Stimulated activated memory B cell treated with anti-CD40 and anti-IgM and Interleukin-4, amounts not matched to agents 10 μg/mL and 1 μg/mL and 100 μg/mL, for 72 hours (primary cell): ENCODE data around the gene GPBAR1.

Experiments used
- ATAC-seq: fragments of 150-1000 bp; cut with Tn5 transposase; 2 replicates; pipeline ENCODE4 v1.10.0; 2021
- H3K27ac Mint-ChIP-seq: one replicate; pipeline ENCODE4 v1.8.0; 2022; ENCODE audit warnings: mild to moderate bottlenecking, mixed read lengths
- H3K27me3 Mint-ChIP-seq: one replicate; pipeline ENCODE4 v1.8.0; 2022; ENCODE audit warnings: mixed read lengths
- H3K36me3 Mint-ChIP-seq: one replicate; pipeline ENCODE4 v1.8.0; 2022; ENCODE audit warnings: mixed read lengths
- H3K4me1 Mint-ChIP-seq: one replicate; pipeline ENCODE4 v1.8.0; 2022; ENCODE audit warnings: mixed read lengths
- H3K4me3 Mint-ChIP-seq: one replicate; pipeline ENCODE4 v1.8.0; 2022; ENCODE audit warnings: mild to moderate bottlenecking, moderate library complexity, mixed read lengths
- H3K9me3 Mint-ChIP-seq: one replicate; pipeline ENCODE4 v1.8.0; 2022; ENCODE audit warnings: mixed read lengths

The GPBAR1 gene, protein sequence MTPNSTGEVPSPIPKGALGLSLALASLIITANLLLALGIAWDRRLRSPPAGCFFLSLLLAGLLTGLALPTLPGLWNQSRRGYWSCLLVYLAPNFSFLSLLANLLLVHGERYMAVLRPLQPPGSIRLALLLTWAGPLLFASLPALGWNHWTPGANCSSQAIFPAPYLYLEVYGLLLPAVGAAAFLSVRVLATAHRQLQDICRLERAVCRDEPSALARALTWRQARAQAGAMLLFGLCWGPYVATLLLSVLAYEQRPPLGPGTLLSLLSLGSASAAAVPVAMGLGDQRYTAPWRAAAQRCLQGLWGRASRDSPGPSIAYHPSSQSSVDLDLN

DNA sequence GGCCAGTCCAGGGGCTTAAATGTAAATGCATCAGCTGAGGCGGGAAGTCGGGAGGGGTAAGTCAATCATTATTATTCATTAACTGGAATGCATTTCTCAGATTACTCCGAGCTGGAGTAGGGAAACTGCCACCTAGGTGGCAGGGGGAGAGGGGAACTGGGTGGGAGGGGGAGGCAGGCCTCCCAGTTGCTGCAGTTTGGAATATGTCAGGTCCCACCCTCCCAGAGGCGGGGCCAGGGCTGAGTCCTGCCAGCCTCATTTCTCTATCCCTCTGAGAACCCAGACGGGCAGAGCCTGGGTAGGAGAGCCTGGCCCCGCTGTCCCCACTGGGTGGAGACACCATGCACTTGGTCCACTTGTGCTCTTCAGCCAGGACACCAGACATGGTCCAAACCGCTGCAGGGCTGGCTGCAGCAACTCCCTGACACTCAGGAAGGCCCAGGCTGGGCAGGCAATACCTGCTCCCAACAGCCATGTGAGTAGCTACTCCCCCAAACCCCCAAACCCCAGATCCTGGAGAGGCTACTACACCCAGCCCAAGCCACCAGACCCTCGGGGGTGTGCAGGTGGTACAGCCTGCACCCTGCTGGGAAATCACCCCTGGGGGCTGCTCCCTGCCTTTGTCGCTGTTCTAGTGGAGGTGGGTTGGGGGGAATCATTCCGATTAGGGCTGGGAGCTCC, at the start of gene GPBAR1:
TSS of gene GPBAR1 (plus strand) at position 274 of the 681 bp plus-strand sequence. CDS start 1,710 bp downstream, outside the sequence.
- ATAC-seq, result no peak
- peak within 1 kb of the TSS; percentile 73 for H3K27ac Mint-ChIP-seq
- H3K4me1 Mint-ChIP-seq, result peaks cover 97% of the 10 kb centered on the region
- no peaks in the 10 kb centered on the region for H3K27me3 Mint-ChIP-seq
- peak within 1 kb of the TSS; percentile 6 for H3K4me3 Mint-ChIP-seq
- no peaks in the 10 kb centered on the region for H3K9me3 Mint-ChIP-seq
- H3K36me3 Mint-ChIP-seq, result peaks cover 35% of the 10 kb centered on the region

DNA sequence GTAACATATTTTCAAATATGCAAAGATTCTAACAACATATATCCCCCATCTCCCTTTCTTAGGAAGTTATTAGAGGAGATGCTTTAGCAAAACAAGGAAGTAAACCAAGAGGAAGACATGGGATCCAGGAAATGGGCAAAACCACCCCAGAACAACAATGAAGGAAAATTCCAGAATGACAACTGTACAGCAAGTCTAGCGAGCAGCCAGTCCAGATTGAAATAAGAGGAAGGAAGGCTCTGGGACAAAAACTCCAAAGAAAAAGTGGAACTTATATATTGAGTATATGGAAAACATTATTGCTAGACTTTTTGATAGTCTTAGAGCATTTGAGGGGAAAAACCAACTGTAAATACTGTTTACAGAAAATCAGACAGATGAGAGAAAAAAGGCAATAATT, 46.7 kb upstream of the GPBAR1 start:
- Mint-ChIP-seq H3K9me3 (peaks cover 5% of the 10 kb centered on the region), H3K27ac (no peak overlapping the region), H3K4me3 (no peak overlapping the region), H3K27me3 (no peaks in the 10 kb centered on the region), H3K36me3 (peaks cover 20% of the 10 kb centered on the region), H3K4me1 (peaks cover 6% of the 10 kb centered on the region)
- no peak for ATAC-seq

DNA sequence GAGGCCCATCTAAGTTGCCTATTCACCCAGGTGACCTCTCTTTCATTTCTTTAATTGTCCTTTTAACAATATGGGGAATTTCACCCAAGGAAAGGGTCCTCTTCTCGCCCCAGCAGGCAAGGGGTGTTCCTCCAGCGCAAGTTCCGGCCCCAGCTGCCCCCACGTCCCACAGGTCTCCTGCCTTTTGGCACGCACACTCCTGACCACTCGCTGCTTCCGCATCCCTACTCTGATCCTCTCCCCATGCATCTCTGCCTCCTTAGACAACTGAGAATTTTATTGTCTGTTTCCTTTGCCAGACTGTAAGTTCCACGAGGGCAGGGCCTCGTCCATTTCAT, 44.5 kb upstream of the GPBAR1 start:
- H3K36me3 Mint-ChIP-seq, result peaks cover 27% of the 10 kb centered on the region
- H3K27me3 Mint-ChIP-seq, result no peaks in the 10 kb centered on the region
- no peaks in the 10 kb centered on the region for H3K9me3 Mint-ChIP-seq
- H3K27ac Mint-ChIP-seq, result peak overlapping the region; percentile 89
- peaks cover 23% of the 10 kb centered on the region for H3K4me1 Mint-ChIP-seq
- peak overlapping the region; percentile 94 for H3K4me3 Mint-ChIP-seq
- no peak for ATAC-seq

DNA sequence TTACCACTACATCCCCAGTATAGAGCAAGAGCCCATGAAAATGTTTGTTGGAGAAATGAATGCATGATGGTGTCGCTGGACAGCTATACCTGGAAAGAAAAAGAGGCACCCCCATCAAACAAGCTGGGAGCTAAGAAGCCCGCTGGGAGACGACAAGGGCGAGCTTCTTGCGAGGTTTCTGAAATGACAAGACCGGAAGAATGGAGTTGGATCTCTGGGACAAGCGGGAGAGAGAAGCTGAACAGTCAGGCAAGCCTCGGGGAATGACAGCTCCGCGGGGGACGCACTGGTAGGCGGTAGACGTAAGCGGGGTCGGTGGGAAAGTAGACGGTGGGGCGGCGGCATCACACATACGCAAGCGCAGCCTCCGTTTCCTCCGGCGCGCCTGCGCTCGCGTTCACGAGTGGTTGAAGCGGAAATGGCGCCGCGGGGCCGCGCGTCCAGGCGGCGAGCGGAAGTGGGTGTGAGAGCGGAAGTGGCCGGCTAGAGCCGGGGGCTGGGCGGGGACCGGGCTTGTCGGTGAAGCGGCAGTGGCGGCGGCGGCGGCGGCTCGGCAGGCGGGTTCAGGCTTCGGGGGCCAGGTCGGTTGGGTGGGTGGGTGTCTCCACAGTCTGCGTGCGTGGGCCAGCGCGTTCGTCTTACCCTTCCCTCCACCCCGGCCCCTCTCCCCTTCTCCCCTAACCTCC, 44.0 kb upstream of the GPBAR1 start, which contains the start of gene ARPC2:
TSS of gene ARPC2 (plus strand) at position 516 of the 686 bp plus-strand sequence. CDS start 282 bp downstream, outside the sequence.
- Mint-ChIP-seq H3K27me3 (no peaks in the 10 kb centered on the region), H3K9me3 (no peaks in the 10 kb centered on the region), H3K4me3 (peak within 1 kb of the TSS; percentile 94), H3K36me3 (peaks cover 32% of the 10 kb centered on the region), H3K4me1 (peaks cover 29% of the 10 kb centered on the region), H3K27ac (peak within 1 kb of the TSS; percentile 89)
- peak; percentile 84 for ATAC-seq

DNA sequence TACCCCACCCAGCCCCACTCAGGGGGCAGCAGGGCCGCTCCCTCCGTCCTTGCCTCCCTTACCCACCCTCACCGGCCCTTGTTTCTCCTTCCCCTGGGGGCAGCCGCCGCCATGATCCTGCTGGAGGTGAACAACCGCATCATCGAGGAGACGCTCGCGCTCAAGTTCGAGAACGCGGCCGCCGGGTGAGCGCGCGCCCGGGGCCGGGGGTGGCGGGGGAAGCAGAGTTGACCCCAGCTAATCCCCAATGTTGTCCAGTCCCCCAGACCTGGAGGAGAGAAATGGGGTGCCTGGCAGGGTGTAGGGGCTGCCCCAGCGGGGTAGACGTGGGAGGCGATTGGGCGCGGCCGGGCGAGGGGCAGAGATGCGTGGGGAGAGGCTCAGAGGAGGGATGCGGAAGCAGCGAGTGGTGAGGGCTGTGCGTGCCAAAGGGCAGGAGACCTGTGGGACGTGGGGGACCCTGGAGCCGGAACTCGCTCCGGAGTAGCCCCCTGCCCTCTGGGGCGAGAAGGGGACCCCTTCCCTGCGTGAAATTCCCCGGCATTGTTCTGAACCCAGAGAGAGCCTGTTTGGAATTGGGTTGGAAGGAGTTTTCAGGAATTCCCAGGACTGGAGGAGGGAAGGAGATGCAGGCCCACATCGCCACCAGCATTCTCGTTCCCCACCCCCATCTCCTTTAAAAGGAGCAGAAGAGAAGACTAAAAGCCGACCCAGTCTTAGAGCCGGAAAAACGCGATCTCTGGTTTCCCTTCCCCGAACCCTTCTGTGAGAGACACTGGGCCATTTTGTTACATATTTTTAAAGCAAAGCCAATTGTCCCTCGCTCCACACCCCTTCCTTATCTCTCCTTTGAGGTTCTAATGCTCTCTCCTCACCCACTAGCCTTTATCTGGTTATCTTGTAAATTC, 43.2 kb upstream of the GPBAR1 start:
- H3K4me3 Mint-ChIP-seq, result peak overlapping the region; percentile 94
- peak; percentile 86 for ATAC-seq
- peaks cover 35% of the 10 kb centered on the region for H3K4me1 Mint-ChIP-seq
- no peaks in the 10 kb centered on the region for H3K9me3 Mint-ChIP-seq
- peak overlapping the region; percentile 89 for H3K27ac Mint-ChIP-seq
- H3K36me3 Mint-ChIP-seq, result peaks cover 35% of the 10 kb centered on the region
- no peaks in the 10 kb centered on the region for H3K27me3 Mint-ChIP-seq

DNA sequence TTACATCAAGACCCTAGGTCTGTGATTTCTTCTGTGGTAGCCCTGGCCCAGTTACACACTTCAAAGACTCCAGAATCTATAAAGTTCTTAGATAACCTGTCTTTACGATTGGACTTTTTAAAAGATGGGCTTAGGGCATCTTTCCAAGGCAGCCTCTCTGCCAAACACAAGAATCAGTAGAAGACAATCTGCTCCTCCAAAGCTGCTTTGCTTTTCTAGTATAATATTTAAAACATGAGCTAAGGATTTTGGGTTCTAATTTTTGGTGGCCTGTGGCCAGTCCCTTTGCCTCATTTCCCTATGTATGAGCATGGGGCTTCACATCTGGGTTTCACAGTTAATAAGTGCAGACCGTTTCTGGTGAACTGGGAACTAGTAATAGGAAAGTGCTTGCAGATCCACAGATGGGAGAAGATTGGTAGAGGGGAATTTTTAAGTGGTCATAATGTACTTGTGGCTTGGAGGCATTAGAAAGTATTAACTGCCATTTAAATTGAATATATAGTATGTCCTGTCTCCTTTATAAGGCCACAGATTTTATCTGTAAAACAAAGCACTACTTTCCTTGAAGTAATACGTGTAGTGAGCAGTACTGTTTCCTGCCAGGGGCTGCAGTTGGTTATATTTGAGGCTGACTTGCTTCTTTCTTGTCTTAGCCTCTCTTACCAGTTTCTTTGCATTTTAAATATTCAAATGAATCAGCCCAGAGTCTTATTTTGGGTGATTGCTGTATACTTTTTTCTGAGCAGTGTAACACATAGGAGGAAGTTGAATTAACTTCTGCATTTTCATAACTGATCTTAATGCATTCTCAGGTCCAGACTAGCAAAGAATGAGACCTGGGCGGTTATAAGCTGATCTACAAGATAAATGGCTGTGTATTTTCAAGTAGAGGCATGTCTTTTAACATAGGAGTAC, 42.3 kb upstream of the GPBAR1 start:
- Mint-ChIP-seq H3K27me3 (no peaks in the 10 kb centered on the region), H3K4me3 (peak overlapping the region; percentile 94), H3K27ac (peak overlapping the region; percentile 89), H3K9me3 (no peaks in the 10 kb centered on the region), H3K36me3 (peaks cover 35% of the 10 kb centered on the region), H3K4me1 (peaks cover 44% of the 10 kb centered on the region)
- peak; percentile 63 for ATAC-seq

DNA sequence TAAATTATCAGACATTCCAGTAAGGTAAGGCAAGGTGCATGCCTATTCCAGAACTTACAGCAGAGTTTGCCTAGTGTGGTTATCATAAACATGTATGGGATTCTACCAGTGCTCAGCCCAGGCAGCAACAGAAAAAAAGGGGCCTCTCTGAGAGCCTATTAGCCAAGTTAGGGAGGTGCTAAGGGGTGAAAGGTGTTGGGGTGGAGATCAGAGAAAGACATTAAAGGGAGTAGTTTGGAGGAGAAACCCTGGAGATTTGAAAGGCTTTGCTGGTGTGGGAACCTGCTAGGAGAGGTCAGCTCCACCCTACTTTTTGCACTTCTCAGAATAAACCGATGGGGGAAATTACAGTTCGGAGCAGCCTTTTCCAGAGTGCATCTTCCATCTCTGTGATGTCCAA, 40.9 kb upstream of the GPBAR1 start:
- H3K36me3 Mint-ChIP-seq, result peaks cover 44% of the 10 kb centered on the region
- no peaks in the 10 kb centered on the region for H3K27me3 Mint-ChIP-seq
- ATAC-seq, result no peak
- H3K27ac Mint-ChIP-seq, result peak overlapping the region; percentile 89
- peak overlapping the region; percentile 94 for H3K4me3 Mint-ChIP-seq
- H3K4me1 Mint-ChIP-seq, result peaks cover 58% of the 10 kb centered on the region
- H3K9me3 Mint-ChIP-seq, result no peaks in the 10 kb centered on the region

DNA sequence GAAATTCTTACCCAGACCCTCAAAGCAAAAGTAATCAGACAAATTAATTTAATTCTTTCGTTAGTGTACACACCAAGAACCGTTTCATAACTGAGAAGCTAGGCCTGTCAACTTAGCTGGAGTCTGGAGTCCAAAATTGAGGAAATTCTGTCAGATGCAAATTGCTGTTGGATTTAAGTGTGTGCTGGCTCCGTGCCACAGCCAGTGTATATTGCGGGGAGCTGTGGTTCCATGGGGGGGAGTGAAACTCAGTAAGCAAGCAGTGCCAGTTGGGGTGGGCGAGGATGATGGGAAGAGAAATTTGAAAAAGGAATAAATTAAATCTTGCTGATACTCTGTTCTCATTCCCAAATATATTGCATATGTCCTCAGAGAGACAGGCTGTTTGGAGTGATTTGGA, 39.8 kb upstream of the GPBAR1 start:
- Mint-ChIP-seq H3K9me3 (no peaks in the 10 kb centered on the region), H3K4me3 (peak overlapping the region; percentile 94), H3K36me3 (peaks cover 55% of the 10 kb centered on the region), H3K4me1 (peaks cover 69% of the 10 kb centered on the region), H3K27ac (peak overlapping the region; percentile 89), H3K27me3 (no peaks in the 10 kb centered on the region)
- ATAC-seq, result no peak

DNA sequence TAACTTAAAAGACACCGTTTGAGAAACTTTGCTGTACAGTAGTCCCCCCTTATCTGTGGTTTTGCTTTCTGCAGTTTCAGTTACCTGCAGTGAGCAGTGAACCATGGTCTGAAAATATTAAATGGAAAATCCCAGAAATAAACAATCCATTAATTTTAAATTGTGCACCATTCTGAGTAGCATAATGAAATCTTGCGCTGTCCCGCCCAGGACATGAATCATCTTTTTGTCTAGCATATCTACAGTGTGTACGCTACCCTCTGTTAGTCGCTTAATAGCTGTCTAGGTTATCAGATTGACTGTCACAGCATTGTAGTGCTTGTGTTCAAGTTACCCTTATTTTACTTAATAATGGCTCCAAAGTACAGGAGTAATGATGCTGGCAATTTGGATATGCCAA, 37.8 kb upstream of the GPBAR1 start:
- peak overlapping the region; percentile 56 for H3K4me3 Mint-ChIP-seq
- no peaks in the 10 kb centered on the region for H3K9me3 Mint-ChIP-seq
- H3K36me3 Mint-ChIP-seq, result peaks cover 68% of the 10 kb centered on the region
- H3K4me1 Mint-ChIP-seq, result peaks cover 84% of the 10 kb centered on the region
- peak; percentile 46 for ATAC-seq
- peak overlapping the region; percentile 89 for H3K27ac Mint-ChIP-seq
- no peaks in the 10 kb centered on the region for H3K27me3 Mint-ChIP-seq

DNA sequence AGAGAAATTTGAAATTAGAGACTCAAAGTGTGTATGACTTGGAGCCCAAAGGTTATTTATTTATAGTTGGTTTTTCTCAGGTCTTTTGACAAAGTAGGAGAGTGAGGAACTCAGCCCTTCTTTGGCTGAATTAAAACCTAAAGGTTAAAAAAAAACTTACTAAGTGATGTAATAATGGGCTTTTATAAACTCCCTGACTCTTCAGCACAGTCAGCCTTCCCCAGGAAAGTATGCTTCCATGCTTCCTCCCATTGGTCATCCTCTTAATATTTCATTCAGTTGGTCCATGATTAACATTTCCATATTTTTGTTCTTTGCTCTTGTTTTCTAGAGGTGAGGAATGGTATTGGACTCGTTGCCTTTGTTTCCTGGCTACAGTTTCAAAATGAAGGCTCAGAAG, 36.6 kb upstream of the GPBAR1 start:
- no peak for ATAC-seq
- Mint-ChIP-seq H3K27ac (peak overlapping the region; percentile 89), H3K9me3 (no peaks in the 10 kb centered on the region), H3K4me3 (peak overlapping the region; percentile 70), H3K27me3 (no peaks in the 10 kb centered on the region), H3K4me1 (peaks cover 94% of the 10 kb centered on the region), H3K36me3 (peaks cover 73% of the 10 kb centered on the region)

DNA sequence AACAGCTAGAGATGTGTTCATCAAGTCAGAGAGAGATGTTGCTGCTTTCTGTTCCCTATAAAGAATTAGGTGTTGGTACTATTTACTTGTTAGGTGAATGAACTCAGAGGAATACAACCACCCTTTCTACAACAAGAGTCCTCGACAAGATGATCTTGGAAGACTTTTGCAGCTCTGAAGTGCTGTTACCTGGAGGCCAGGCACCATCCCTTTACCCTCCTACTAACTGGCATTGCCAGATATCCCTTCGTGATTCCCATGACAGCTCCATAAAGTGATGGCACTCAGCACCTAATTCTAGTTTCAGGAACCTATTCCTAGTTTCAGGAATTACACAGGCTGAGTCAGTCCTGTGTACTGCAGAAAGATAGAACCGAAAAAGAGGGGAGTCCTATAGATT, 33.9 kb upstream of the GPBAR1 start:
- peaks cover 88% of the 10 kb centered on the region for H3K4me1 Mint-ChIP-seq
- H3K4me3 Mint-ChIP-seq, result no peak overlapping the region
- no peak for ATAC-seq

DNA sequence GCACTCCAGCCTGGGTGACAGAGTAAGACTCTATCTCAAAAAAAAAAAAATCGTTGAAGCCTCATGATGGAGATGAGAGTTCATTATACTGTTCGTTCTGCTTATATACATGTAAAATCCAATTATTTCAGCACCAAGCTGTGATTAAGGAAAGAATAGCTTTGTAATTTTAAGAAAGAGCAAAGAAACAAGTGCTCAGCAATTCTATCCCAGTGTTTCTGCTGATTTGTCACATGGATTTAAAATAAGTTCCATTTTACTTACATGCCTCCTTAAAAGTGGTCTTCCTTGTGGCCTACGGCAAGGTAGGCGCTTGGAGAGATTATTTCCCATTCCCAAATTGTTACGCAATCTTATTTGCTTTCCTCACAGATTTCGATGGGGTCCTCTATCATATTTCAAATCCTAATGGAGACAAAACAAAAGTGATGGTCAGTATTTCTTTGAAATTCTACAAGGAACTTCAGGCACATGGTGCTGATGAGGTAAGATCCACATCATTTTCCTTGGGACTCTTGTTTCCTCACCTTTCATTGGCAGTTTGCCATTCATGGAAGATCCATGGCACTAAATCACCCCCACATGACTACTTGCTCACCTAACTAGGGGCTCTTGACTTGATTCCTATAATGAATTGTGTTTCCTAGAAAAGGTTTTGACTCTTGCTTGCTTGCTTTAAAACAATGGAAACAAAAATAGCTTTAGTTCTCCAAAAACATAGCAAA, 32.3 kb upstream of the GPBAR1 start:
- Mint-ChIP-seq H3K27me3 (no peaks in the 10 kb centered on the region), H3K36me3 (peaks cover 77% of the 10 kb centered on the region), H3K4me1 (peaks cover 75% of the 10 kb centered on the region)

More for the DNA sequence above, 33.9 kb upstream of the GPBAR1 start:
- peak overlapping the region; percentile 74 for H3K27ac Mint-ChIP-seq
- H3K27me3 Mint-ChIP-seq, result no peaks in the 10 kb centered on the region
- no peaks in the 10 kb centered on the region for H3K9me3 Mint-ChIP-seq
- peaks cover 65% of the 10 kb centered on the region for H3K36me3 Mint-ChIP-seq

DNA sequence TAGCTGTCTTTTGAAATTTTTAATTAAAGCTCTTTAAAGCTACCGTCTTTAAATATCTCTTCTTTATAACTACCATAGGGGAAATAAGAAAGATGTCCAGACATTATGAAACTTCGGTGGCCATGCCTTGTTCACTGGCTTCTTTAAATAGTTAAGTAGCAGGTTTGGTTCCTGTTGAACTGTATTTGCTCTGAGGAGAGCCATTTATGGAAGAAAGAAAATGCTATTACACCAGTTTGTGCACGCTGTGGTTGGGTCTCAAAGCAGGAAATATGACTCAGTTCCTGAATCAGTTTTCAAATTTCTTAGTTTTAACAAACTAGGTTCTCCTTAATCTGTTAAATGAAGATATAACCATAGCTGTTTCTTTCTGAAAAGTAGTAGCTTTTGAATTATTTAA, 31.6 kb upstream of the GPBAR1 start:
- Mint-ChIP-seq H3K27me3 (no peaks in the 10 kb centered on the region), H3K36me3 (peaks cover 81% of the 10 kb centered on the region), H3K4me1 (peaks cover 74% of the 10 kb centered on the region), H3K9me3 (no peaks in the 10 kb centered on the region), H3K4me3 (peak overlapping the region; percentile 36), H3K27ac (peak overlapping the region; percentile 74)
- ATAC-seq, result peak; percentile 96

More for the DNA sequence above, 32.3 kb upstream of the GPBAR1 start:
- H3K4me3 Mint-ChIP-seq, result peak overlapping the region; percentile 36
- no peaks in the 10 kb centered on the region for H3K9me3 Mint-ChIP-seq
- peak overlapping the region; percentile 74 for H3K27ac Mint-ChIP-seq
- ATAC-seq, result no peak
